ENCODE results near the gene PNPLA6.
"Not testable (repeated sequence)": the region's sequence is repeated elsewhere in the genome, so short reads cannot be mapped to it uniquely, and the experiment has no call there.

Gene PNPLA6

GRCh38 chr19:7534531-7535046, 928 bp upstream of the PNPLA6 start:
- no peak for DNase-seq

DNA sequence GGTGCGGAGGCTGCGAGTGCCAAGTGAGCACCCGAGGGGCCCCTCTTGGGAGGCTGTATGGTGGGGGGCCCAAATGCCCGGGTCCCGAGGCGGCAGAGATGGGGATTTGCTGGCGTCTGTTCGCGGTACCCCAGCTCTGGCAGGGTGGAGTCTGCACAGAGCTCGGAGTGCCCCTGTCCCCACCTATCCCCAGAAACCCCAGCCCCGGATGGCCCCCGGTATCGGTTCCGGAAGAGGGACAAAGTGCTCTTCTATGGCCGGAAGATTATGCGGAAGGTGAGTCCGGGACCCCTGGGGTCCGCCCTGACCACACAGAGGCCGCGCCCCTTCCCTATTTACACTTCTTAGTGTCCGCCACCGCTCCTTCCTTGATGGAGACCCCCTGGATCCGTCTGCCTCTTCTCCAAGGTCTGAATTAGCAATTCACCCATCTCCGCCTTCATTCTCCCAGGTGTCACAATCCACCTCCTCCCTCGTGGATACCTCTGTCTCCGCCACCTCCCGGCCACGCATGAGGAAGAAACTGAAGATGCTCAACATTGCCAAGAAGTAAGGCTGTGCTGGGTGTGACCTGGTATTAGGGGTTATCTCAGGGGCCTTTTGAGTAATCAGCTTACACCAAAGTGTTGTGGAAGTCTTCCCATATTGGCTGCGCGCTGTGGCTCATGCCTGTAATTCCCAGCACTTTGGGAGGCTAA, 630 bp downstream of the PNPLA6 start:
- DNase-seq, result no peak

DNA sequence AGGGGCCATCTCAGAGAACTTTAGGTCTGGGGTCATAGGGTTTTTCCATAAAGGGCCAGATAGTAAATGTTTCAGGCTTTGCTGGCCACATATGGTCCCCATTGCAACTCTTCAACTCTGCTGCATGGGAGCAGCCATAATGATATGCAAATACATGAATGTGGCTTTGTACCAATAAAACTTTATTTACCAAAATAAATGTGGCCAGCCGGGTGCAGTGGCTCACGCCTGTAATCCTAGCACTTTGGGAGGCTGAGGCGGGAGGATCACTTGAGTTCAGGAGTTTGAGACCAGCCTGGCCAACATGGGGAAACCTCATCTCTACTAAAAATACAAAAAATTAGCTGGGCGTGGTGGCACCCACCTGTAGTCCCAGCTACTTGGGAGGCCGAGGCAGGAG, 3.5 kb downstream of the PNPLA6 start:
- not testable (repeated sequence) for DNase-seq

GRCh38 chr19:7539827-7540425, 4.4 kb downstream of the PNPLA6 start:
- no peak for DNase-seq

- DNase-seq, result no peak
Observed at GRCh38 chr19:7540761-7541474, 5.4 kb downstream of the PNPLA6 start.

DNA sequence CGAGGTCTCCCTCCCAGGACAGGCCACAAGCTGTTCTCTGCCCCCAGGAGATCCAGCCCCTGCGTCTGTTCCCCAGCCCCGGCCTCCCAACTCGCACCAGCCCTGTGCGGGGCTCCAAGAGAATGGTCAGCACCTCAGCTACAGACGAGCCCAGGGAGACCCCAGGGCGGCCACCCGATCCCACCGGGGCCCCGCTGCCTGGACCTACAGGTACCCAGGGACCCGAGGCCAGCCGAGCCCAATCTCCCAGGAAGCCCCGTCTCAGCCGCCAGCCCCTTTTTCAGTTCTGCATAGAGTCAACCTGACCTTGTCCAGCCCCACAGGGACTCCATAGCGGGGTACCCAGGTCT, 5.9 kb downstream of the PNPLA6 start:
- no peak for DNase-seq

- no peak for DNase-seq
Observed at GRCh38 chr19:7541828-7542443, 6.4 kb downstream of the PNPLA6 start.

DNA sequence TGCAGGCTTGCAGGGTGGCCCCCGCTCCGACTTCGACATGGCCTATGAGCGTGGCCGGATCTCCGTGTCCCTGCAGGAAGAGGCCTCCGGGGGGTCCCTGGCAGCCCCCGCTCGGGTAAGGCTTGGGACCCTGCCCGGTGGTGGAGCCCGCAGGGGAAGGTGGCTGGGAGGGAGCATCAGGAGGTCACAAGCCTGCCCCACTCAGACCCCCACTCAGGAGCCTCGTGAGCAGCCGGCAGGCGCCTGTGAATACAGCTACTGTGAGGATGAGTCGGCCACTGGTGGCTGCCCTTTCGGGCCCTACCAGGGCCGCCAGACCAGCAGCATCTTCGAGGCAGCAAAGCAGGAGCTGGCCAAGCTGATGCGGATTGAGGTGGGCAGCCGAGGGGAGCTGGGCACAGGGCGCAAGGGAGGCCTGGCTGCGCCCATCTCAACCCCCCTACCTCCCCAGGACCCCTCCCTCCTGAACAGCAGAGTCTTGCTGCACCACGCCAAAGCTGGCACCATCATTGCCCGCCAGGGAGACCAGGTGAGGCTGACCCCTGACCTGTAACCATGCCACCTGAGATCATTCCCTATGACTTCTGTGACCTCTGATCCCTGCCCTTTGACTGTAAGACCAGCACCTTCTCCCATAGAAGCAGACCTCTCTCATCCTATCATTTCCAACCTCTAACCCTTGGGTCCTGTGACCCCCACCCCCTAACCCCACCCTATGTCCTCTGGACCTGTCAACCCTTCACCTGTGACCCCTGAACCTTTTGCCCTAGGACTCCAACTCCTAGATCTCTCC, 7.2 kb downstream of the PNPLA6 start:
- no peak for DNase-seq

DNA sequence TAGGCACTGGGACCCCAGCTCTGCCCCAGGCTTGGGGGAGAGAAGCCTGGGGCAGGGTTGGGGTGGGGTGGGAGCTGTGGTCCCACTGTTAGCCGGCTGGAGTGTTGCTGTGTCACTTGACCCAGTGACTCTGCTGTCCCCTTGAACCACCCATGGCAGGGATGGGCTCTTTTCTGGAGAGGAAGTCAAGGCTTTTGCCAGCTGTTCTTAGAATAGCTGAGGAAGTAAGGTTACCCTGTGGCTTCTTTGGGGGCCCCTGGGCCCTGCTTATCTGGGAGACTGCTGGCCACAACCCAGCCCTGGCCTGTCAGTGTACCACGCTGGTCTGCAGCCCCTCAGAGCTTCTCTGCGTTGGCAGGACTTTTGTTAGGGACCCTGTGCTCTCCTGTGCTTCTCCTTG, 9.1 kb downstream of the PNPLA6 start:
- no peak for DNase-seq

GRCh38 chr19:7545300-7545699, 9.8 kb downstream of the PNPLA6 start:
- DNase-seq, result no peak

GRCh38 chr19:7545904-7546303, 10.4 kb downstream of the PNPLA6 start:
- no peak for DNase-seq

DNA sequence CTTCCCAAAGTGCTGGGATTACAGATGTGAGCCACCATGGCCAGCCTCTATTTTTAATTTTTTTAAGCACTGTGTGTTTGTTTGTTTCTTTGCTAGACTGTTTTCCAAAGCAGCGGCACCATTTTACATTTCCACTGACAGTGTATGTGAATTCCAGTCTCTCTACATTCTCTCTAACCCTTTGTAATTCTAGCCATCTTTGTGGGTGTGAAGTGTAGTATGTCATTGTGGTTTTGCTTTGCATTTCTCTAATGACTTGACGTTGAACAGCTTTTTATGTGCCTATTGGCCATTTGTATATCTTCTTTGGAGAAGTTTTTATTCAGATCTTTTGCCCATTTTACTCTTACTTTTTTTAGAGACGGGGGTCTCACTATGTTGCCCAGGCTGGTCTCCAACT, 11.6 kb downstream of the PNPLA6 start:
- no peak for DNase-seq

- DNase-seq, result no peak
Observed at GRCh38 chr19:7549429-7550148, 14.1 kb downstream of the PNPLA6 start.

DNA sequence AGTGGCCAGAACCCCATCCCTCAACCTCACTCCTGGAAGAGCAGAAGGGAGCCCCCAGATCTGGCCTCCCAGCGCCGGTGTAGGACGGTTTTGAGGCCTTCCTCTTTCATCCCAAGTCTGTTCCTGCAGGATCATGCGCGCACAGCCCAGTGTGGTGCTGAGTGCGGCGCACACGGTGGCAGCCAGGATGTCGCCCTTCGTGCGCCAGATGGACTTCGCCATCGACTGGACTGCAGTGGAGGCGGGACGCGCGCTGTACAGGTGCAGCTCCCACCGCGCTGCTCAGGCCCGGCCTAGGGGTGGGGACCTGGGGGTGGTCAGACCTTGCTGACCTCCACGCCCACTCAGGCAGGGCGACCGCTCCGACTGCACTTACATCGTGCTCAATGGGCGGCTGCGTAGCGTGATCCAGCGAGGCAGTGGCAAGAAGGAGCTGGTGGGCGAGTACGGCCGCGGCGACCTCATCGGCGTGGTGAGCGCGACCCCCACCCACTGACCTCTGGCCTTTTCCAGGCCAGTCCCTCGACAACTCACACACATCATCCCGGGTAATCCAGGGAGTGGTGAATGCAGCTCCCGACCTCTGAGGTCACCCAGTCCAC, 14.8 kb downstream of the PNPLA6 start:
- DNase-seq, result no peak

- no peak for DNase-seq
Observed at GRCh38 chr19:7550987-7551761, 15.7 kb downstream of the PNPLA6 start.

DNA sequence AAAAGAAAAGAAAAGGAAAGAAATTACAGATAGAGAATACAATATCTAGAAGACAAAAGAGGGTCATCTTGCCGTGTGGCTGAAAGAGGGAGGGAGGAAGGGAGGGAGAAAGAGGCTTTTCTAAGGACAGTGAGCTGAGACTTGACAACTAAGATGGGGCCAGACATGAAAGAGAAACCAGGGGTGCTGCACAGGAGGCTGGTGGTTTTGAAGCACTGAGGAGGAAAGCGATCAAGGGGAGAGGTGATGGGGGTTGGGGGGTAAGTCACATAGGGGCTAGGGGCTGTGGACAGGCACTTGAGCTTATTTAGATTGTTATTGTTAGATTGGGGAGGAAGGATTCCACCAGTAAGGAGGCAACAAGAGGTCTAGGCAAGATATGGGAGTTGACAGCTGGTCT, 17.3 kb downstream of the PNPLA6 start:
- no peak for DNase-seq

DNA sequence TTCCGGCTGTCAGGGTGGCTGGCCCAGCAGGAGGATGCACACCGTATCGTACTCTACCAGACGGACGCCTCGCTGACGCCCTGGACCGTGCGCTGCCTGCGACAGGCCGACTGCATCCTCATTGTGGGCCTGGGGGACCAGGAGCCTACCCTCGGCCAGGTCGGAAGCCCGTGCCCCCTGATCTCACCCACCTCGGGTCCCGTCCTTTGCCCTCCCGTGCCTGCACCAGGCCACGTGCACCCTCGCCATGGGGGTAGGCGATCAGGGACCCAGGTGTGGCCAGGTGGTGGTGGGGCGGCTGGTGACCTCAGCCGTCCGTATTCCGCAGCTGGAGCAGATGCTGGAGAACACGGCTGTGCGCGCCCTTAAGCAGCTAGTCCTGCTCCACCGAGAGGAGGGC, 19.0 kb downstream of the PNPLA6 start:
- no peak for DNase-seq

DNA sequence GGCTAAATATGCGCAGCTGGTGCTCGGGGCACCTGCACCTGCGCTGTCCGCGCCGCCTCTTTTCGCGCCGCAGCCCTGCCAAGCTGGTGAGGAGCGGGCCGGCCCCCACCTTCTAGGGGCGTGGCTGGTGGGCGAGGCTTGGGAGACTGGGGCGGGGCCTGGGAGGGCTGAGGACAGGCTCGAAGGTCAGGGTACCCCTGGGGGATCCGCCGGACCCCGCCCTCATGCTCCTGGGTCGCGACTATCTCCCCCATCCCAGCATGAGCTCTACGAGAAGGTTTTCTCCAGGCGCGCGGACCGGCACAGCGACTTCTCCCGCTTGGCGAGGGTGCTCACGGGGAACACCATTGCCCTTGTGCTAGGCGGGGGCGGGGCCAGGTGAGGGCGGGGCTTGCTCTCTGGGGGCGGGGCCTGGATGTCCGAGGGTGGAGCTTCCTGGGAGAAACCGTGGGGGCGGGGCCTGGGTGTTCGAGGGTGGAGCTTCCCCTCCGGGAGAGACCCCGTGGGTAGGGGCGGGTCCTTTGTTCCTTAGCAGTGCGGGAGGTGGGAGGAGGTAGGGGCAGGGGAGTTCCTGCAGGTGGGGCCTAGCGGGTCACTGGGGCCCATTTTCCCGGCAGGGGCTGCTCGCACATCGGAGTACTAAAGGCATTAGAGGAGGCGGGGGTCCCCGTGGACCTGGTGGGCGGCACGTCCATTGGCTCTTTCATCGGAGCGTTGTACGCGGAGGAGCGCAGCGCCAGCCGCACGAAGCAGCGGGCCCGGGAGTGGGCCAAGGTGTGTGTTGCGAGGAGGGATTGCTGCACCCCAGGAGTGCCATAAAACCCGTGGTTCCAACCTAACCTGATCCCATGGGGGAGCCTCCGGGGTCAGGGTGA, 19.7 kb downstream of the PNPLA6 start:
- peak; percentile 60 for DNase-seq

DNA sequence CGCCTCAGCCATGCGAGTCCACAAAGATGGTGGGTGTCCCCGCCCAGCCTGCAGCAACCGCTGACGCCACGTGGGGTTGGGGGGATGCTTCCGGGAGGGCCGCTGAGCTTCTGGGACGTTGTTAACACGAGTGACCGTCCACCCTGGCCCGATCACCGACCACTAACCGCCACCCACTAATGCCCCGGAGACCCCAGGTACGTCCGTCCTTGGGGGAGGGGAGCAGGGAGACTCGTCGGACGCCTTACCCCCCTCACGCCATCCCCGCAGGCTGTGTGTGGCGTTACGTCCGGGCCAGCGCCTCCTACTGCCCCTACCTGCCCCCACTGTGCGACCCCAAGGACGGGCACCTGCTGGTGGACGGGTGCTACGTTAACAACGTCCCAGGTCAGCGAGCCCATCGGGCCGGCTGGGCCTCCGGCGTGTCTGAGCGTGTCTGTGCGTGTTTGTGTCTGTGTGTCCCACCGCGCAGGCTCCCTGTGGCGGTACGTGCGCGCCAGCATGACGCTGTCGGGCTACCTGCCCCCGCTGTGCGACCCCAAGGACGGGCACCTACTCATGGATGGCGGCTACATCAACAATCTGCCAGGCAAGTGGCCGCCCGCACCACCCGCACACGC, 21.3 kb downstream of the PNPLA6 start:
- no peak for DNase-seq
